PC-3 (cell line): Measurements from ENCODE around the gene GRIN2C. TPM values are rescaled to one million over a fixed set of nuclear protein-coding genes. Genes with fewer than 3 reads are reported as not detected.

Experiments
- ATAC-seq: fragments of 200-7000 bp; cut with Tn5 transposase; 2 replicates; pipeline ENCODE4 v1.9.1; 2020; ENCODE audit warnings: mild to moderate bottlenecking, moderate library complexity
- BruUV-seq: library from RNA; stranded (reverse); fragments of 400-500 nt; replicated peaks from 2 replicates; lab custom pipeline; 2021; lab: Mats Ljungman, UMichigan
- CTCF ChIA-PET: fragments of 300-600 bp; sonication (Branson Sonifier 250); formaldehyde crosslinking; loops from one replicate; lab custom pipeline; 2022; ENCODE audit warnings: antibody characterized with exemption; lab: Charles Lee
- POLR2A ChIA-PET: fragments of 300-600 bp; sonication (Branson Sonifier 250); formaldehyde crosslinking; loops from one replicate; lab custom pipeline; 2022; ENCODE audit warnings: antibody characterized with exemption; ENCODE audit not compliant: unreplicated experiment; lab: Charles Lee
- DNase-seq: peaks from one replicate; pipeline ENCODE4 v3.0.0-alpha.2; 2015
- H2AFZ ChIP-seq: fragments of 300-600 bp; sonication (generic); 2 replicates; pipeline ENCODE4 v1.6.0; 2016; ENCODE audit warnings: antibody characterized with exemption, low read length
- H3F3A ChIP-seq: fragments of 300-600 bp; sonication (generic); one replicate; pipeline ENCODE4 v1.6.0; 2017; ENCODE audit warnings: antibody characterized with exemption, low read length, control low read depth, mild to moderate bottlenecking; ENCODE audit not compliant: unreplicated experiment
- H3K27ac ChIP-seq: fragments of 300-600 bp; sonication (generic); 2 replicates; pipeline ENCODE4 v1.5.1; 2016; ENCODE audit warnings: mild to moderate bottlenecking, low read length
- H3K27me3 ChIP-seq: fragments of 300-600 bp; sonication (generic); 2 replicates; pipeline ENCODE4 v1.6.1; 2016; ENCODE audit warnings: low read length, mixed read lengths
- H3K36me3 ChIP-seq: fragments of 300-600 bp; sonication (generic); 2 replicates; pipeline ENCODE4 v1.6.1; 2016; ENCODE audit warnings: low read depth, mixed run types, low read length, mixed read lengths
- H3K4me1 ChIP-seq: fragments of 300-600 bp; sonication (generic); 2 replicates; pipeline ENCODE4 v1.5.1; 2016; ENCODE audit warnings: low read length; ENCODE audit not compliant: insufficient read depth
- H3K4me2 ChIP-seq: fragments of 300-600 bp; sonication (generic); 2 replicates; pipeline ENCODE4 v1.6.0; 2016; ENCODE audit warnings: low read length
- H3K4me3 ChIP-seq: fragments of 300-600 bp; sonication (generic); 2 replicates; pipeline ENCODE4 v1.5.1; 2016; ENCODE audit warnings: mild to moderate bottlenecking, low read length, mixed read lengths
- H3K79me2 ChIP-seq: fragments of 300-600 bp; sonication (generic); 2 replicates; pipeline ENCODE4 v1.6.1; 2017; ENCODE audit warnings: low read length, mixed read lengths
- H3K9ac ChIP-seq: fragments of 300-600 bp; sonication (generic); 2 replicates; pipeline ENCODE4 v1.6.0; 2016; ENCODE audit warnings: mild to moderate bottlenecking, low read length
- H3K9me2 ChIP-seq: fragments of 300-600 bp; sonication (generic); replicated peaks from 2 replicates; pipeline ENCODE4 v1.6.1; 2016; ENCODE audit warnings: mixed run types, low read length, mixed read lengths
- H3K9me3 ChIP-seq: fragments of 300-600 bp; sonication (generic); 2 replicates; pipeline ENCODE4 v1.6.1; 2016; ENCODE audit warnings: low read length, mixed read lengths
- H4K20me1 ChIP-seq: fragments of 300-600 bp; sonication (generic); 2 replicates; pipeline ENCODE4 v1.6.1; 2016; ENCODE audit warnings: low read length, mixed read lengths
- CTCF ChIP-seq: fragments of 300-600 bp; sonication (generic); conservative IDR thresholded peaks from 2 replicates; pipeline ENCODE4 v1.5.1; 2017; ENCODE audit warnings: antibody characterized with exemption, low read depth, mild to moderate bottlenecking, low read length
- EZH2 ChIP-seq: fragments of 300-600 bp; sonication (generic); IDR thresholded peaks from one replicate; pipeline ENCODE4 v1.6.1; 2017; ENCODE audit warnings: antibody characterized with exemption, mild to moderate bottlenecking, low read length; ENCODE audit not compliant: unreplicated experiment
- EZH2phosphoT487 ChIP-seq: fragments of 300-600 bp; sonication (generic); IDR thresholded peaks from 2 replicates; pipeline ENCODE4 v1.6.1; 2018; ENCODE audit warnings: mild to moderate bottlenecking, antibody characterized with exemption, low read length, borderline replicate concordance
- intact Hi-C: fragments of 100-400 bp; cut with micrococcal nuclease; formaldehyde crosslinking; loops from 2 replicates; pipeline ENCODE4 v1.9.0; 2023
- total RNA-seq: library from RNA; depleted of rRNA; stranded (reverse); fragments of >200 nt; gene quantifications from 2 replicates; pipeline ENCODE4 v1.2.3, GENCODE V29; 2014

Gene GRIN2C
- total RNA-seq, 1 experiment from 2014 or later, result 0.04 TPM

DNA sequence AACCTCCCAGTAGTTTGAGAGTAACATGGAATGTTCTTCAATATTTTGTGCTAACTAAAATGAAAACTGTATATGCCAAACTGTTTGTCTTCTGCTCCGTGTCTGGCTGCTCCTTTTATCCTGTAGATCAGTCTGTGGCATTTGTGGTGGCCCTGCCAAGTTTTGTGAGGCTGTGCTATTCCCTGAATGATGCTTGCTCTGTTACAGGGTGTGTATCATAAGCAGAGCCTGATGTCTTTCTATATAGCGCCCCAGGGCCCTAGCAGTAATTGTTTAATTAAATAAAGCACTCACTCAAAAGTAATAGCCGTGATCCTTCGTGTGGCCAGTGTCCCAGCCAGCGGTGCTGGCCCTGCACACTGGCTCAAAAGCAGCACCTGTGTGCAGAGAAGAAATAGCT is 55.7 kb downstream of the GRIN2C start:
- Histone ChIP-seq H2AFZ (no peak overlapping the region), H3K4me1 (no peaks in the 10 kb centered on the region), H3F3A (no peaks in the 10 kb centered on the region), H3K27ac (no peak overlapping the region), H3K27me3 (no peaks in the 10 kb centered on the region), H3K4me2 (no peak overlapping the region), H3K9me3 (no peaks in the 10 kb centered on the region), H3K9me2 (no peaks in the 10 kb centered on the region), H3K36me3 (no peaks in the 10 kb centered on the region; the same call in 1 of the 2 replicates), H3K9ac (no peak overlapping the region), H3K79me2 (no peaks in the 10 kb centered on the region), H4K20me1 (no peaks in the 10 kb centered on the region), H3K4me3 (no peak overlapping the region)
- ChIA-PET POLR2A (no interaction called here), CTCF (no interaction called here)
- TF ChIP-seq EZH2phosphoT487 (no peak), EZH2 (no peak), CTCF (no peak)
- no TSS peak for BruUV-seq
- intact Hi-C loops, result no loop called here
- no peak for ATAC-seq
- no peak for DNase-seq

DNA sequence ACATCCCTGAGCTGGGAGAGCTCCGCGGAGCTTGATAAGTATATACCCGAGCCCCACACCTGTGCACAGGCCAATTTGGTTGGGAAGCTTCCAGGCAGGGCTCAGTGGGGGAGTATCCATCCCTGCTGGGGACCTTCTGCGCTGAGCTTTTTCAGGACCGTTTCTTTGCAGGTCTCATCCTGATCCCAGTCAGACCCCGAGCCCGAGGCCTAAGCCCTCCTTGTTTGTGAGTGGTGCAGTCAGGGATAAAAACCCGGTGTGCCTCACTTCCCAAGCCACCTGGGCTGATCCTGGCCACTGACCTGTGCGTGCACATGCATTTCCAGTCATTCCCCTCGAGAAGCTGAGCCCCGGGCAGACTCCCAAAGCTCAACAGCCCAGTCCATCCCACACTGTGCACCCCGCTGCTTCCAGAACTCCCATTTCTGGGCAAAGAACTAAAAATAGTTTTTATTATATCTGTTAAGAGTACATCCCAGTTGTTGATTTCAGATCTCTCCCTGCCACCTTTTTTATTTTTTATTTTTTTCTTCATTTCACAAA is 56.2 kb downstream of the GRIN2C start:
- no peaks in the 10 kb centered on the region; the same call in 1 of the 2 replicates for H3K36me3 ChIP-seq
- H3F3A ChIP-seq, result no peaks in the 10 kb centered on the region
- H3K27me3 ChIP-seq, result no peaks in the 10 kb centered on the region
- no peaks in the 10 kb centered on the region for H3K4me1 ChIP-seq
- no peak overlapping the region for H2AFZ ChIP-seq
- BruUV-seq, result no TSS peak
- no peak for ATAC-seq
- intact Hi-C loops, result no loop called here
- no peaks in the 10 kb centered on the region for H3K9me3 ChIP-seq
- H3K27ac ChIP-seq, result no peak overlapping the region
- H3K4me2 ChIP-seq, result no peak overlapping the region
- H3K9me2 ChIP-seq, result no peaks in the 10 kb centered on the region
- ChIA-PET CTCF (no interaction called here), POLR2A (no interaction called here)
- H3K79me2 ChIP-seq, result no peaks in the 10 kb centered on the region
- DNase-seq, result no peak
- no peak overlapping the region for H3K4me3 ChIP-seq
- H4K20me1 ChIP-seq, result no peaks in the 10 kb centered on the region
- TF ChIP-seq CTCF (no peak), EZH2phosphoT487 (no peak), EZH2 (no peak)
- H3K9ac ChIP-seq, result no peak overlapping the region

DNA sequence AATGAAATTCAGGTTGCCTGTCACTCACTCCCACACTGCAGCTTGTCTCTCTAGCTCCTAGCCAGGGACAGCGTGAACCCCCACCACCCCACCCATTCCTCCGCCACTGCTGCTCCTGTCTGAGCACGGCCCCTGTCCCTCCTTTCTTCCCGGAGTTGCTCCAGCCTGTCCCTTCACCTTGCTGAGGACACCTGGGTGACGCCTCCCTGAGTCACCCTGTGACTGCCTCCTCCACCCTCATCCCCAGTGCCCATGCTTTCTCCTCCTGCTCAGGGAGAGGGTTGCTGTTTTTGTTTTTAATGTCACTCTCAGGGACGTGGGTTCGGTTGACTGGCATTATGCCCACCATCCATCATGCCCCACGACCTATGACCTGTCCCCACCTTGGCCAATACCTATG is 57.8 kb downstream of the GRIN2C start:
- Histone ChIP-seq H2AFZ (no peak overlapping the region), H3K4me1 (no peaks in the 10 kb centered on the region), H3K9me2 (no peaks in the 10 kb centered on the region), H3K27me3 (no peaks in the 10 kb centered on the region), H3K4me2 (no peak overlapping the region), H4K20me1 (no peaks in the 10 kb centered on the region), H3K9ac (no peak overlapping the region), H3K4me3 (no peak overlapping the region), H3K79me2 (no peaks in the 10 kb centered on the region), H3K36me3 (no peaks in the 10 kb centered on the region; the same call in 1 of the 2 replicates), H3F3A (no peaks in the 10 kb centered on the region), H3K27ac (no peak overlapping the region), H3K9me3 (no peaks in the 10 kb centered on the region)
- TF ChIP-seq EZH2, result no peak
- TF ChIP-seq CTCF, result no peak
- no peak for TF ChIP-seq EZH2phosphoT487
- intact Hi-C loops, result no loop called here
- no peak for ATAC-seq
- CTCF ChIA-PET, result interaction anchor here (0.5 kb wide), 1 partner anchor 10 kb away, joined by 3 read pairs; no protein-coding TSS in a partner anchor
- POLR2A ChIA-PET, result no interaction called here
- DNase-seq, result peak; percentile 26
- BruUV-seq, result no TSS peak
